Caco-2 (cell line): Measurements from ENCODE around the gene ZBTB5. TPM values are rescaled to one million over a fixed set of nuclear protein-coding genes. Genes with fewer than 3 reads are reported as not detected.

Source experiments
- BruUV-seq: library from RNA; stranded (reverse); fragments of 400-500 nt; replicated peaks from 2 replicates; lab custom pipeline; 2021; lab: Mats Ljungman, UMichigan
- CTCF ChIA-PET: fragments of 300-600 bp; sonication (Branson Sonifier 250); formaldehyde crosslinking; loops from one replicate; lab custom pipeline; 2022; ENCODE audit warnings: antibody characterized with exemption; lab: Charles Lee
- POLR2A ChIA-PET: fragments of 300-600 bp; sonication (Branson Sonifier 250); formaldehyde crosslinking; loops from one replicate; lab custom pipeline; 2022; ENCODE audit warnings: antibody characterized with exemption; lab: Charles Lee
- DNase-seq, 2 experiments: peaks; one replicate each; pipeline versions ENCODE4 v3.0.0 to v3.0.0-alpha.2; 2020 to 2022
- H3K27me3 ChIP-seq: replicated peaks from 2 replicates; pipeline ENCODE4 v1.6.0; 2011; ENCODE audit warnings: low read length; ENCODE audit not compliant: control insufficient read depth, insufficient read depth
- H3K36me3 ChIP-seq: 2 replicates; pipeline ENCODE4 v1.5.1; 2011; ENCODE audit warnings: low read length; ENCODE audit not compliant: control insufficient read depth, insufficient read depth
- H3K4me1 ChIP-seq: fragments of 250-450 bp; sonication (Bioruptor Pico); 2 replicates; pipeline ENCODE4 v1.5.1; 2020; ENCODE audit warnings: mild to moderate bottlenecking
- H3K4me3 ChIP-seq: 2 replicates; pipeline ENCODE4 v1.5.1; 2011; ENCODE audit warnings: low read depth, mild to moderate bottlenecking, control low read depth, low read length
- H3K9me3 ChIP-seq: fragments of 250-450 bp; sonication (Bioruptor Pico); 2 replicates; pipeline ENCODE4 v1.5.1; 2020; ENCODE audit warnings: mild to moderate bottlenecking, moderate library complexity
- H3K27ac Mint-ChIP-seq: one replicate; pipeline ENCODE4 v1.8.0; 2022; ENCODE audit warnings: mixed read lengths; ENCODE audit not compliant: unreplicated experiment
- H3K27me3 Mint-ChIP-seq: one replicate; pipeline ENCODE4 v1.8.0; 2022; ENCODE audit warnings: mixed read lengths; ENCODE audit not compliant: insufficient read depth, unreplicated experiment
- H3K36me3 Mint-ChIP-seq: one replicate; pipeline ENCODE4 v1.8.0; 2022; ENCODE audit warnings: mild to moderate bottlenecking, mixed read lengths; ENCODE audit not compliant: insufficient read depth, unreplicated experiment
- H3K4me1 Mint-ChIP-seq: one replicate; pipeline ENCODE4 v1.8.0; 2022; ENCODE audit warnings: low read depth, mixed read lengths; ENCODE audit not compliant: unreplicated experiment
- H3K4me3 Mint-ChIP-seq: one replicate; pipeline ENCODE4 v1.8.0; 2022; ENCODE audit warnings: mild to moderate bottlenecking, moderate library complexity, mixed read lengths; ENCODE audit not compliant: unreplicated experiment
- H3K9me3 Mint-ChIP-seq: one replicate; pipeline ENCODE4 v1.8.0; 2022; ENCODE audit warnings: mixed read lengths; ENCODE audit not compliant: unreplicated experiment
- intact Hi-C: fragments of 100-400 bp; cut with micrococcal nuclease; formaldehyde crosslinking; loops from one replicate; pipeline ENCODE4 v1.10.0; 2022; ENCODE audit not compliant: unreplicated experiment
- total RNA-seq: library from RNA; stranded (reverse); gene quantifications from 2 replicates; pipeline ENCODE4 v1.2.3, GENCODE V29; 2022
- TF ChIP-seq, protein P1 (sequence below), 2 experiments: fragments of 200-600 bp in 1 of 2; IDR thresholded peaks; 1 replicate in 1 of 2; 2 replicates in 1 of 2; pipeline versions ENCODE4 v1.5.1 to v1.8.0; 2011 to 2022; ENCODE audit warnings: antibody characterized with exemption in 1 of 2, control low read depth in 1 of 2, inconsistent platforms in 1 of 2, low read depth in 1 of 2, low read length in 1 of 2, mild to moderate bottlenecking in 1 of 2, moderate library complexity in 1 of 2; ENCODE audit not compliant: insufficient read depth in 1 of 2, severe bottlenecking in 1 of 2, unreplicated experiment in 1 of 2

The ZBTB5 gene
- total RNA-seq, 1 experiment from 2014 or later = 13.2 TPM

DNA sequence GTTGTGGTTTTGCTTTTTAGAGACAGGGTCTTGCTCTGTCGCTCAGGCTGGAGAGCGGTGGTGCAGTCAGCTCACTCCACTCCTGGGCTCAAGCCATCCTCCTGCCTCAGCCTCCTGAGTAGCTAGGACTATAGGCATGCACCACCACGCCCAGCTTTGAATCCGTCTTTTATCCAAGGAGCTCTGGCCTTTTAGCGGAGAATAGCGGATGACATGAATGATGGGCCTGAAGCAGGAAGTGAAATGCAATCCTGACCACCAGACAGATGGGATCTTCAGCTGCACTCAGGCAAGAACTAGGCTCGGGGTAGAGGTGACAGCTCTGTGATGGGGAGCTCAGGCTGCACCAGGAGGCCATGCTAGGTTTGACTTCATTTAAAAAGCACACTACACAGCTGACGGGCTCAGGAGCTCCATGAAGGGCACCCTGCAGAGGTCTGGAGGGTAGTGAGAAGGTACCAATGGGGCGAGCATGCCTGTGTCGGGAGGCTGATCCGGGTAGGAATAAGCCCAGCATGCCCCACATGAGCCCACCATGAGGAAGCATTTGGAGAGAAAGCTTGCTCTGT is 42.4 kb upstream of the ZBTB5 start:
- Mint-ChIP-seq H3K9me3 (no peaks in the 10 kb centered on the region), H3K27ac (no peak overlapping the region), H3K4me1 (no peaks in the 10 kb centered on the region), H3K36me3 (peaks cover 18% of the 10 kb centered on the region), H3K27me3 (no peaks in the 10 kb centered on the region), H3K4me3 (no peak overlapping the region)
- intact Hi-C loops = no loop called here
- no TSS peak for BruUV-seq
- Histone ChIP-seq H3K9me3 (no peaks in the 10 kb centered on the region), H3K36me3 (no peaks in the 10 kb centered on the region; the same call in 1 of the 2 replicates), H3K27me3 (no peaks in the 10 kb centered on the region), H3K4me3 (no peak overlapping the region), H3K4me1 (no peaks in the 10 kb centered on the region)
- POLR2A ChIA-PET = no interaction called here
- no peak for DNase-seq
- CTCF ChIA-PET = no interaction called here
- TF ChIP-seq, protein P1, sequence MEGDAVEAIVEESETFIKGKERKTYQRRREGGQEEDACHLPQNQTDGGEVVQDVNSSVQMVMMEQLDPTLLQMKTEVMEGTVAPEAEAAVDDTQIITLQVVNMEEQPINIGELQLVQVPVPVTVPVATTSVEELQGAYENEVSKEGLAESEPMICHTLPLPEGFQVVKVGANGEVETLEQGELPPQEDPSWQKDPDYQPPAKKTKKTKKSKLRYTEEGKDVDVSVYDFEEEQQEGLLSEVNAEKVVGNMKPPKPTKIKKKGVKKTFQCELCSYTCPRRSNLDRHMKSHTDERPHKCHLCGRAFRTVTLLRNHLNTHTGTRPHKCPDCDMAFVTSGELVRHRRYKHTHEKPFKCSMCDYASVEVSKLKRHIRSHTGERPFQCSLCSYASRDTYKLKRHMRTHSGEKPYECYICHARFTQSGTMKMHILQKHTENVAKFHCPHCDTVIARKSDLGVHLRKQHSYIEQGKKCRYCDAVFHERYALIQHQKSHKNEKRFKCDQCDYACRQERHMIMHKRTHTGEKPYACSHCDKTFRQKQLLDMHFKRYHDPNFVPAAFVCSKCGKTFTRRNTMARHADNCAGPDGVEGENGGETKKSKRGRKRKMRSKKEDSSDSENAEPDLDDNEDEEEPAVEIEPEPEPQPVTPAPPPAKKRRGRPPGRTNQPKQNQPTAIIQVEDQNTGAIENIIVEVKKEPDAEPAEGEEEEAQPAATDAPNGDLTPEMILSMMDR (IDR thresholded peaks at IDR 0.05; ENCODE audit: insufficient read depth in 1 of 2, low read depth in 1 of 2, low read length in 1 of 2, severe bottlenecking in 1 of 2, unreplicated experiment in 1 of 2) = no peak

DNA sequence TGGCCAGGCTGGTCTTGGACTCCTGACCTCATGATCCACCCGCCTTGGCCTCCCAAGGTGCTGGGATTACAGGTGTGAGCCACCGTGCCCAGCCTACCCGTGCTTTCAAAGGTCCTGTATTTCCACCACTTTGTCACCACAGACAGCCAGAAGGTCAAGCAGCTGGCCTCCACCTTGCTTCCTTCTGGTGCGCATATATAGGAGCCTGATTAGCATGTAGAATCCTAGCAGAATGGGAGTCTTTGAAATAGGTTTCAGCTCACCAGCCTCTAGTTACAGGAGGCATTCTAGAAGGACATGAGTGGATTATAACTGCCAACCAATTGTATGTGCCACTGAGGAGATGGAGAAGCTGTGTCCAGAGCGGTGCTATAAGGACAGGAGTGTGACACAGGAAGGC is 39.4 kb upstream of the ZBTB5 start:
- no TSS peak for BruUV-seq
- H3K36me3 Mint-ChIP-seq = peaks cover 45% of the 10 kb centered on the region
- Histone ChIP-seq H3K4me1 (no peaks in the 10 kb centered on the region), H3K27me3 (no peaks in the 10 kb centered on the region), H3K9me3 (no peaks in the 10 kb centered on the region), H3K4me3 (no peak overlapping the region), H3K36me3 (no peaks in the 10 kb centered on the region; the same call in none of the 2 replicates)
- intact Hi-C loops = no loop called here
- H3K9me3 Mint-ChIP-seq = no peaks in the 10 kb centered on the region
- no peak for DNase-seq
- TF ChIP-seq, protein P1 (IDR thresholded peaks at IDR 0.05; ENCODE audit: insufficient read depth in 1 of 2, low read depth in 1 of 2, low read length in 1 of 2, severe bottlenecking in 1 of 2, unreplicated experiment in 1 of 2) = no peak
- no peaks in the 10 kb centered on the region for H3K27me3 Mint-ChIP-seq
- no peak overlapping the region for H3K27ac Mint-ChIP-seq
- H3K4me1 Mint-ChIP-seq = no peaks in the 10 kb centered on the region
- H3K4me3 Mint-ChIP-seq = no peak overlapping the region
- CTCF ChIA-PET = no interaction called here
- POLR2A ChIA-PET = no interaction called here

DNA sequence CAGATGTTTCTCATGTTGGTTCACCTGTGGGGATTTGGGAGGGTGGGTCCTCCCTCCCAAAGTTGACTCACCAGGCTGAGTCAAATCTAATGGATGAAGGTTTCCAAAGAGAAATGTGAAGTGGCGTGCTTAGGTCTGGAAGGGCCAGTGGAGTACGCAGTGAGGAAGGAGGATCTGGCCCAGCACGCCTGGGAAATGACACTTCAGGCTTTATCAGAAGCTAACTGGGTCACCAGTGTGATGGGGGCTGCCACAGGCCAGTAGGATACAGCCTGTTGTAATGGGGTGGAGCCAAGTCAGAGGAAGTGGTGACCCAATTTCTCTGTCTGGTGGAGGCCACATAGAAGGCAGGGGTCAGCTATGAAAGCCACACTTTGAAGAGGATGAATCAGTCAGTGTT is 38.5 kb upstream of the ZBTB5 start:
- Mint-ChIP-seq H3K9me3 (no peaks in the 10 kb centered on the region), H3K4me1 (no peaks in the 10 kb centered on the region), H3K27ac (no peak overlapping the region), H3K27me3 (no peaks in the 10 kb centered on the region), H3K36me3 (peaks cover 48% of the 10 kb centered on the region), H3K4me3 (no peak overlapping the region)
- Histone ChIP-seq H3K4me1 (no peaks in the 10 kb centered on the region), H3K27me3 (no peaks in the 10 kb centered on the region), H3K9me3 (no peaks in the 10 kb centered on the region), H3K36me3 (no peaks in the 10 kb centered on the region; the same call in none of the 2 replicates), H3K4me3 (no peak overlapping the region)
- ChIA-PET CTCF (no interaction called here), POLR2A (no interaction called here)
- no peak for DNase-seq
- BruUV-seq = no TSS peak
- TF ChIP-seq, protein P1 (IDR thresholded peaks at IDR 0.05; ENCODE audit: insufficient read depth in 1 of 2, low read depth in 1 of 2, low read length in 1 of 2, severe bottlenecking in 1 of 2, unreplicated experiment in 1 of 2) = no peak
- intact Hi-C loops = no loop called here
